ENCODE results near the gene NR2F6.
A peak's percentile ranks its signal among the peaks of the same experiment; 100 is the strongest.

NR2F6 gene

GRCh38 chr19:17240826-17241399 lies 4.8 kb downstream of the NR2F6 start:
- no peak overlapping the region for H3K4me3 ChIP-seq (ENCODE audit: low read depth, low read length)

GRCh38 chr19:17240062-17240752 lies 5.5 kb downstream of the NR2F6 start:
- H3K4me3 ChIP-seq (ENCODE audit: low read depth, low read length) = no peak overlapping the region

- H3K4me3 ChIP-seq (ENCODE audit: low read depth, low read length) = no peak overlapping the region
Observed at GRCh38 chr19:17237747-17238706, 7.7 kb downstream of the NR2F6 start.

GRCh38 chr19:17236811-17237543 lies 8.7 kb downstream of the NR2F6 start:
- no peak overlapping the region for H3K4me3 ChIP-seq (ENCODE audit: low read depth, low read length)

- H3K4me3 ChIP-seq (ENCODE audit: low read depth, low read length) = peak overlapping the region; percentile 74
Observed at GRCh38 chr19:17235971-17236777, 9.5 kb downstream of the NR2F6 start.

GRCh38 chr19:17235300-17235970 lies 10.3 kb downstream of the NR2F6 start:
- peak overlapping the region; percentile 74 for H3K4me3 ChIP-seq (ENCODE audit: low read depth, low read length)

GRCh38 chr19:17234911-17235299 lies 10.8 kb downstream of the NR2F6 start:
- H3K4me3 ChIP-seq (ENCODE audit: low read depth, low read length) = peak overlapping the region; percentile 74

- no peak overlapping the region for H3K4me3 ChIP-seq (ENCODE audit: low read depth, low read length)
Observed at GRCh38 chr19:17232258-17232657, 13.5 kb downstream of the NR2F6 start.

GRCh38 chr19:17229890-17230289 lies 15.8 kb downstream of the NR2F6 start:
- H3K4me3 ChIP-seq (ENCODE audit: low read depth, low read length) = no peak overlapping the region

- no peak overlapping the region for H3K4me3 ChIP-seq (ENCODE audit: low read depth, low read length)
Observed at GRCh38 chr19:17227798-17228367, 17.8 kb downstream of the NR2F6 start.

GRCh38 chr19:17226002-17226933 lies 19.5 kb downstream of the NR2F6 start, which contains the start of gene OCEL1:
OCEL1 (plus strand) TSS chr19:17226226; CDS start chr19:17226248, 22 bp downstream.
- peak within 1 kb of the TSS; percentile 47 for H3K4me3 ChIP-seq (ENCODE audit: low read depth, low read length)

- no peak overlapping the region for H3K4me3 ChIP-seq (ENCODE audit: low read depth, low read length)
Observed at GRCh38 chr19:17225053-17225452, 20.7 kb downstream of the NR2F6 start.

GRCh38 chr19:17220207-17220758 lies 25.4 kb downstream of the NR2F6 start:
- H3K4me3 ChIP-seq (ENCODE audit: low read depth, low read length) = no peak overlapping the region

- no peak overlapping the region for H3K4me3 ChIP-seq (ENCODE audit: low read depth, low read length)
Observed at GRCh38 chr19:17219286-17219685, 26.4 kb downstream of the NR2F6 start.

- H3K4me3 ChIP-seq (ENCODE audit: low read depth, low read length) = peak overlapping the region; percentile 10
Observed at GRCh38 chr19:17216058-17216670, 29.6 kb downstream of the NR2F6 start.

GRCh38 chr19:17215127-17215971 lies 30.4 kb downstream of the NR2F6 start, which contains the start of gene USE1:
USE1 (plus strand) TSS chr19:17215357; CDS start chr19:17215406, 49 bp downstream.
- H3K4me3 ChIP-seq (ENCODE audit: low read depth, low read length) = peak within 1 kb of the TSS; percentile 89

All from iPS-11a (cell line).